Keratinocyte (primary cell): Measurements from ENCODE around the gene CORO2B. TPM values are rescaled to one million over a fixed set of nuclear protein-coding genes. Genes with fewer than 3 reads are reported as not detected.

Source experiments
- DNase-seq: peaks from one replicate; pipeline ENCODE4 v3.0.0-alpha.2; 2011; ENCODE audit warnings: low read depth, missing footprints, low spot score
- FAIRE-seq: peaks from 2 replicates; lab custom pipeline; 2011; peaks lifted over from hg19 to GRCh38; lab: Jason Lieb, UNC
- H2AFZ ChIP-seq: 2 replicates; pipeline ENCODE4 v1.6.0; 2012; ENCODE audit warnings: low read length, control low read depth, inconsistent platforms; ENCODE audit not compliant: control insufficient read depth
- H3K27ac ChIP-seq: 2 replicates; pipeline ENCODE4 v1.5.1; 2011; ENCODE audit warnings: low read length; ENCODE audit not compliant: control insufficient read depth, insufficient read depth
- H3K27me3 ChIP-seq: 3 replicates; pipeline ENCODE4 v1.6.0; 2011; ENCODE audit warnings: low read length; ENCODE audit not compliant: control insufficient read depth, insufficient read depth; ENCODE audit errors: extremely low read depth
- H3K36me3 ChIP-seq, 2 experiments: 2 replicates in 1 of 2; 3 replicates in 1 of 2; pipeline ENCODE4 v1.5.1; 2011; ENCODE audit warnings: low read length in 2 of 2, mild to moderate bottlenecking in 1 of 2; ENCODE audit not compliant: control insufficient read depth in 2 of 2, insufficient read depth in 2 of 2; ENCODE audit errors: extremely low read depth in 1 of 2
- H3K4me1 ChIP-seq: 3 replicates; pipeline ENCODE4 v1.5.1; 2011; ENCODE audit warnings: low read length; ENCODE audit not compliant: control insufficient read depth, insufficient read depth; ENCODE audit errors: extremely low read depth
- H3K4me2 ChIP-seq: 3 replicates; pipeline ENCODE4 v1.6.0; 2011; ENCODE audit warnings: low read depth, low read length; ENCODE audit not compliant: control insufficient read depth, insufficient read depth; ENCODE audit errors: extremely low read depth
- H3K4me3 ChIP-seq, 3 experiments: fragments of 200-600 bp in 1 of 3; sonication (generic) in 1 of 3; 2 replicates in 2 of 3; 3 replicates in 1 of 3; pipeline ENCODE4 v1.5.1; 2011 to 2016; ENCODE audit warnings: low read length in 3 of 3, mild to moderate bottlenecking in 3 of 3, control low read depth in 2 of 3, inconsistent platforms in 1 of 3, low read depth in 1 of 3, mixed read lengths in 1 of 3, mixed run types in 1 of 3, moderate library complexity in 1 of 3; ENCODE audit not compliant: control insufficient read depth in 2 of 3, insufficient read depth in 2 of 3; ENCODE audit errors: extremely low read depth in 1 of 3
- H3K79me2 ChIP-seq: 2 replicates; pipeline ENCODE4 v1.6.0; 2012; ENCODE audit warnings: low read length; ENCODE audit not compliant: control insufficient read depth, insufficient read depth
- H3K9ac ChIP-seq: 3 replicates; pipeline ENCODE4 v1.6.0; 2011; ENCODE audit warnings: low read length; ENCODE audit not compliant: control insufficient read depth, insufficient read depth; ENCODE audit errors: extremely low read depth
- H3K9me1 ChIP-seq: 3 replicates; pipeline ENCODE4 v1.6.0; 2011; ENCODE audit warnings: low read length; ENCODE audit not compliant: control insufficient read depth, insufficient read depth; ENCODE audit errors: extremely low read depth
- H3K9me3 ChIP-seq: 2 replicates; pipeline ENCODE4 v1.5.1; 2012; ENCODE audit warnings: low read depth, low read length; ENCODE audit not compliant: control insufficient read depth
- H4K20me1 ChIP-seq: 3 replicates; pipeline ENCODE4 v1.6.0; 2011; ENCODE audit warnings: low read length; ENCODE audit not compliant: control insufficient read depth, insufficient read depth; ENCODE audit errors: extremely low read depth
- EZH2 ChIP-seq: IDR thresholded peaks from one replicate; pipeline ENCODE4 v1.6.1; 2012; ENCODE audit warnings: inconsistent platforms, mild to moderate bottlenecking, low read length, moderate library complexity
- dilution Hi-C: fragments of 300-500 bp; cut with MboI; formaldehyde crosslinking; loops from one replicate; pipeline ENCODE4 v1.7.0; 2020; ENCODE audit warnings: low sequenced_read_pairs; ENCODE audit not compliant: extremely low pct_ligation_motif_present
- polyA plus RNA-seq, 5 experiments: library from polyadenylated mRNA; depleted of rRNA in 3 of 5; stranded (reverse) in 3 of 5; stranded (forward) in 1 of 5; unstranded in 1 of 5; fragments of >200 nt; gene quantifications; 1 replicate in 1 of 5; 2 replicates in 3 of 5; 3 replicates in 1 of 5; pipeline versions ENCODE4 v1.2.1 to v1.2.3, GENCODE V29; 2011 to 2012; ENCODE audit warnings: missing spikeins in 2 of 5, low read depth in 1 of 5, low replicate concordance in 1 of 5
- TF ChIP-seq, protein P1 (sequence below), 3 experiments: IDR thresholded peaks in 1 of 3; conservative IDR thresholded peaks in 1 of 3; optimal IDR thresholded peaks in 1 of 3; 2 replicates in 2 of 3; 3 replicates in 1 of 3; pipeline versions ENCODE3 to v1.5.1; 2011; ENCODE audit warnings: low read length in 3 of 3, mild to moderate bottlenecking in 3 of 3, moderate library complexity in 2 of 3, control low read depth in 1 of 3, inconsistent platforms in 1 of 3; ENCODE audit not compliant: insufficient read depth in 2 of 3; ENCODE audit errors: extremely low read depth in 1 of 3

Gene CORO2B
- polyA plus RNA-seq, 1 donor (not counting 4 experiments of a cell fraction or from before 2014, with no cell fraction given), result 0.13 TPM

DNA sequence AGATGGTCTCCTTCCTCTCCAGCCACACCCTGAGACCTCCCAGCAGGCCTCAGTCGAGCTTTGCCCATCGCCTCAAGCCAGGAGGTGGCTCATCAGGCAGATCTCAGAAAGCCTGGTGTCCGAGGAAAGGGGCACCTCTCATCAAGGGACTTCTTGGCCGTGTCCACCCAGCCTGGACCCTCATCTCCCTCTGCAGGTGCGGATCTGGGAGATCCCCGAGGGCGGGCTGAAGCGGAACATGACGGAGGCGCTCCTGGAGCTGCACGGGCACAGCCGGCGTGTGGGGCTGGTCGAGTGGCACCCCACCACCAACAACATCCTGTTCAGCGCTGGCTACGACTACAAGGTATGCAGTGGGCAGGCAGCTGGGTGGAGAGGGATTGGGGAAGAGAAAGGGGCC is 131.7 kb downstream of the CORO2B start:
- Histone ChIP-seq H2AFZ (no peak overlapping the region), H3K27me3 (peaks cover 6% of the 10 kb centered on the region), H3K4me3 (no peak overlapping the region), H3K27ac (no peak overlapping the region), H3K4me2 (no peak overlapping the region), H3K36me3 (no peaks in the 10 kb centered on the region), H4K20me1 (no peaks in the 10 kb centered on the region), H3K9me1 (no peaks in the 10 kb centered on the region), H3K79me2 (no peaks in the 10 kb centered on the region), H3K9me3 (no peaks in the 10 kb centered on the region), H3K4me1 (peaks cover 6% of the 10 kb centered on the region), H3K9ac (no peak overlapping the region)
- no peak for FAIRE-seq
- TF ChIP-seq, protein P1, sequence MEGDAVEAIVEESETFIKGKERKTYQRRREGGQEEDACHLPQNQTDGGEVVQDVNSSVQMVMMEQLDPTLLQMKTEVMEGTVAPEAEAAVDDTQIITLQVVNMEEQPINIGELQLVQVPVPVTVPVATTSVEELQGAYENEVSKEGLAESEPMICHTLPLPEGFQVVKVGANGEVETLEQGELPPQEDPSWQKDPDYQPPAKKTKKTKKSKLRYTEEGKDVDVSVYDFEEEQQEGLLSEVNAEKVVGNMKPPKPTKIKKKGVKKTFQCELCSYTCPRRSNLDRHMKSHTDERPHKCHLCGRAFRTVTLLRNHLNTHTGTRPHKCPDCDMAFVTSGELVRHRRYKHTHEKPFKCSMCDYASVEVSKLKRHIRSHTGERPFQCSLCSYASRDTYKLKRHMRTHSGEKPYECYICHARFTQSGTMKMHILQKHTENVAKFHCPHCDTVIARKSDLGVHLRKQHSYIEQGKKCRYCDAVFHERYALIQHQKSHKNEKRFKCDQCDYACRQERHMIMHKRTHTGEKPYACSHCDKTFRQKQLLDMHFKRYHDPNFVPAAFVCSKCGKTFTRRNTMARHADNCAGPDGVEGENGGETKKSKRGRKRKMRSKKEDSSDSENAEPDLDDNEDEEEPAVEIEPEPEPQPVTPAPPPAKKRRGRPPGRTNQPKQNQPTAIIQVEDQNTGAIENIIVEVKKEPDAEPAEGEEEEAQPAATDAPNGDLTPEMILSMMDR (optimal IDR thresholded peaks at IDR 0.05 in 1 of 3, IDR thresholded peaks at IDR 0.05 in 1 of 3, conservative IDR thresholded peaks at IDR 0.05 in 1 of 3; ENCODE audit: extremely low read depth in 1 of 3, insufficient read depth in 2 of 3, low read length in 3 of 3), result no peak
- TF ChIP-seq EZH2, result no peak
- no peak for DNase-seq
- dilution Hi-C loops, result no loop called here

DNA sequence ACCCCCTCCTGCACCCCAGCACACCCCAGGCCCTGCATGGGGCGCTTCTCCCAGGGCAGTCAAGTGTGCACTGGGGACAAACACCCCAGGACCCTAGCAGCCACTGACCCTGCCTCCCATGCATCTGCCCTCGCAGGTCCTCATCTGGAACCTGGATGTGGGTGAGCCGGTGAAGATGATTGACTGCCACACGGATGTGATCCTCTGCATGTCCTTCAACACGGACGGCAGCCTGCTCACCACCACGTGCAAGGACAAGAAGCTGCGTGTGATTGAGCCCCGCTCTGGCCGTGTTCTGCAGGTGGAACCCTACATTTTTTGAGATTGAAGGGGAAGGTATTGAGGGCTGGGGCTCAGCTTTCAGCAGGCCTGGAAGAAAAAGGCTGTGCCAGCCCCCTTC is 132.6 kb downstream of the CORO2B start:
- Histone ChIP-seq H4K20me1 (no peaks in the 10 kb centered on the region), H3K9me3 (no peaks in the 10 kb centered on the region), H3K9me1 (no peaks in the 10 kb centered on the region), H3K36me3 (no peaks in the 10 kb centered on the region), H3K27ac (no peak overlapping the region), H3K4me2 (no peak overlapping the region), H3K4me3 (no peak overlapping the region), H3K9ac (no peak overlapping the region), H3K79me2 (no peaks in the 10 kb centered on the region), H3K4me1 (peaks cover 1% of the 10 kb centered on the region), H3K27me3 (peaks cover 10% of the 10 kb centered on the region), H2AFZ (no peak overlapping the region)
- no peak for DNase-seq
- no peak for TF ChIP-seq EZH2
- TF ChIP-seq, protein P1 (optimal IDR thresholded peaks at IDR 0.05 in 1 of 3, IDR thresholded peaks at IDR 0.05 in 1 of 3, conservative IDR thresholded peaks at IDR 0.05 in 1 of 3; ENCODE audit: extremely low read depth in 1 of 3, insufficient read depth in 2 of 3, low read length in 3 of 3), result no peak
- dilution Hi-C loops, result no loop called here
- FAIRE-seq, result no peak
